OCI-LY3 (cell line): ENCODE data around the gene ATP2C2.

Source experiments
- H2AFZ ChIP-seq: fragments of 200-600, 300-600 bp; shearing (Covaris generic); 2 replicates; pipeline ENCODE4 v1.6.0; 2014; ENCODE audit warnings: antibody characterized with exemption, low read depth, low read length
- H3K27ac ChIP-seq: fragments of 200-600, 300-600 bp; sonication (generic); 2 replicates; pipeline ENCODE4 v1.5.1; 2014; ENCODE audit warnings: mild to moderate bottlenecking, low read length, moderate library complexity, mixed read lengths
- H3K27me3 ChIP-seq: fragments of 200-600, 300-600 bp; sonication (generic); 2 replicates; pipeline ENCODE4 v1.6.1; 2014; ENCODE audit warnings: low read depth, low read length, mixed read lengths
- H3K36me3 ChIP-seq: fragments of 200-600, 300-600 bp; sonication (generic); replicated peaks from 2 replicates; pipeline ENCODE3; 2014; ENCODE audit warnings: low read depth, low read length, mixed read lengths
- H3K4me1 ChIP-seq: fragments of 300-600, 200-600 bp; sonication (generic); 2 replicates; pipeline ENCODE4 v1.6.1; 2014; ENCODE audit warnings: low read length, mixed read lengths
- H3K4me2 ChIP-seq: fragments of 200-600, 300-600 bp; sonication (generic); 2 replicates; pipeline ENCODE4 v1.6.1; 2014; ENCODE audit warnings: low read length, mixed read lengths
- H3K4me3 ChIP-seq: fragments of 300-600, 200-600 bp; sonication (generic); 2 replicates; pipeline ENCODE4 v1.5.1; 2014; ENCODE audit warnings: antibody characterized with exemption, mild to moderate bottlenecking, low read length, moderate library complexity
- H3K79me2 ChIP-seq: fragments of 300-600, 200-600 bp; shearing (Covaris generic); 2 replicates; pipeline ENCODE4 v1.6.1; 2014; ENCODE audit warnings: mild to moderate bottlenecking, low read length, mixed read lengths
- H3K9ac ChIP-seq: fragments of 300-600, 200-600 bp; shearing (Covaris generic); 2 replicates; pipeline ENCODE4 v1.6.0; 2014; ENCODE audit warnings: mild to moderate bottlenecking, low read length, moderate library complexity
- H3K9me3 ChIP-seq: fragments of 200-600, 300-600 bp; shearing (Covaris generic); 2 replicates; pipeline ENCODE4 v1.6.1; 2014; ENCODE audit warnings: low read length, mixed read lengths; ENCODE audit not compliant: insufficient read depth
- H4K20me1 ChIP-seq: fragments of 200-600, 300-600 bp; sonication (generic); 2 replicates; pipeline ENCODE4 v1.6.1; 2016; ENCODE audit warnings: low read length, mixed read lengths; ENCODE audit not compliant: insufficient read depth
- EZH2phosphoT487 ChIP-seq: fragments of 200-600 bp; shearing (Covaris generic); IDR thresholded peaks from 2 replicates; pipeline ENCODE4 v1.6.1; 2018; ENCODE audit warnings: antibody characterized with exemption, mixed run types, low read depth
- TF ChIP-seq, protein P1 (sequence below): fragments of 200-600, 300-600 bp; sonication (generic); IDR thresholded peaks from 2 replicates; pipeline ENCODE4 v1.5.1; 2014; ENCODE audit warnings: antibody characterized with exemption, low read length, low read depth

Gene ATP2C2

DNA sequence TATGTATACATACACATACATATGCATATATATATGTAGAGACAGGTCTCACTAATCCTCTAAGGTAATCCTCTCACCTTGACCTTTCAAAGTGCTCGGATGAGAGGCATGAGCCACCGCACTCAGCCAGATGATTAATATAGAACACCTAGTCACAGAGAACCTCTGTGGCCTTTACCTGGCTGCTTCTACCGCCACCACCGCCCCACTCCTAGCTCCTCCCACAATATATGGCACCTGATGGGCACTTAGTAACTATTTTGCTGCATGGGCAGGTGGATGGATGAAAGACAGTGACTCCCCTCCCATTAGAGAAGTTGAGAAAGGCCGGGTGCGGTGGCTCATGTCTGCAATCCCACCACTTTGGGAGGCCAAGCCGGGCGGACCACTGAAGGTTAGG is 16.7 kb upstream of the ATP2C2 start:
- Histone ChIP-seq H3K4me1 (no peaks in the 10 kb centered on the region), H3K36me3 (no peaks in the 10 kb centered on the region), H3K27me3 (peaks cover 12% of the 10 kb centered on the region; the same call in 1 of the 2 replicates), H3K9me3 (no peaks in the 10 kb centered on the region), H4K20me1 (no peaks in the 10 kb centered on the region), H2AFZ (no peak overlapping the region), H3K27ac (no peak overlapping the region), H3K4me3 (no peak overlapping the region), H3K4me2 (no peak overlapping the region), H3K9ac (no peak overlapping the region), H3K79me2 (no peaks in the 10 kb centered on the region)
- TF ChIP-seq EZH2phosphoT487: no peak
- TF ChIP-seq, protein P1, sequence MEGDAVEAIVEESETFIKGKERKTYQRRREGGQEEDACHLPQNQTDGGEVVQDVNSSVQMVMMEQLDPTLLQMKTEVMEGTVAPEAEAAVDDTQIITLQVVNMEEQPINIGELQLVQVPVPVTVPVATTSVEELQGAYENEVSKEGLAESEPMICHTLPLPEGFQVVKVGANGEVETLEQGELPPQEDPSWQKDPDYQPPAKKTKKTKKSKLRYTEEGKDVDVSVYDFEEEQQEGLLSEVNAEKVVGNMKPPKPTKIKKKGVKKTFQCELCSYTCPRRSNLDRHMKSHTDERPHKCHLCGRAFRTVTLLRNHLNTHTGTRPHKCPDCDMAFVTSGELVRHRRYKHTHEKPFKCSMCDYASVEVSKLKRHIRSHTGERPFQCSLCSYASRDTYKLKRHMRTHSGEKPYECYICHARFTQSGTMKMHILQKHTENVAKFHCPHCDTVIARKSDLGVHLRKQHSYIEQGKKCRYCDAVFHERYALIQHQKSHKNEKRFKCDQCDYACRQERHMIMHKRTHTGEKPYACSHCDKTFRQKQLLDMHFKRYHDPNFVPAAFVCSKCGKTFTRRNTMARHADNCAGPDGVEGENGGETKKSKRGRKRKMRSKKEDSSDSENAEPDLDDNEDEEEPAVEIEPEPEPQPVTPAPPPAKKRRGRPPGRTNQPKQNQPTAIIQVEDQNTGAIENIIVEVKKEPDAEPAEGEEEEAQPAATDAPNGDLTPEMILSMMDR: no peak

DNA sequence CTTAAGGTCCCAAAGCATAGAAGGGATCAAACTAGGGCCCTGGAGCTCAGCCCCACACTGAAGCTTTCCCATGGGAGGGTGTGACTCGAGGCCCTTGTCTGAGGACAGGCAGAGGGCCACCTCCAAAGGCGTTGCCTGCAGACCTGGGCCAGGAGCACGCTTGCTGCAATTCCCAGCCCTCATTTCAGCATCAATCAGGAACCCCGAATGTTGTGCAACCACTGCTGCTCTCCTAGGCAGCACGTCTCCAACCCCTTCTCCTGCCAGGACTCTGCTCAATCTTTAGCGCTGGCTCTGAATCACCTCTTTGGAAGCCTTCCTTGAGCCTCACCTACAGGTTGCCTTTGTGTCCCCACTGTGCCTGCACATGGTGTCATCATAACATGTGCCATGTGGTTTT is 14.0 kb upstream of the ATP2C2 start:
- H3K9me3 ChIP-seq: no peaks in the 10 kb centered on the region
- TF ChIP-seq, protein P1: no peak
- no peak for TF ChIP-seq EZH2phosphoT487
- no peak overlapping the region for H3K4me3 ChIP-seq
- peaks cover 9% of the 10 kb centered on the region; the same call in 1 of the 2 replicates for H3K27me3 ChIP-seq
- no peaks in the 10 kb centered on the region for H4K20me1 ChIP-seq
- H3K27ac ChIP-seq: no peak overlapping the region
- H3K4me2 ChIP-seq: no peak overlapping the region
- H3K9ac ChIP-seq: no peak overlapping the region
- no peaks in the 10 kb centered on the region for H3K36me3 ChIP-seq
- no peaks in the 10 kb centered on the region for H3K79me2 ChIP-seq
- no peak overlapping the region for H2AFZ ChIP-seq
- H3K4me1 ChIP-seq: no peaks in the 10 kb centered on the region

DNA sequence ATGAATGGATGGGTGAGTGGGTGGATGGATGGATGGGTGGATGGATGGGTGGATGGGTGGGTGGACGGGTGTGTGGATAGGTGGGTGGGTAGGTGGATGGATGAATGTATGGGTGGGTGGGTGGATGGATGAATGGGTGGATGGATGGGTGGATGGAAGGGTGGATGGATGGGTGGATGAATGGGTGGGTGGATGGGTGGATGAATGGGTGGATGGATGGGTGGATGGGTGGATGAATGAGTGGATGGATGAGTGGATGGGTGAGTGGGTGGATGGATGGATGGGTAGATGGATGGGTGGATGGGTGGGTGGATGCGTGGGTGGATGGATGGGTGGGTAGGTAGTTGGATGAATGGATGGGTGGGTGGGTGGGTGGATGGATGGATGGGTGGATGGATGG is 13.2 kb upstream of the ATP2C2 start:
- Histone ChIP-seq H3K79me2 (no peaks in the 10 kb centered on the region), H3K9ac (no peak overlapping the region), H3K36me3 (no peaks in the 10 kb centered on the region), H3K27ac (no peak overlapping the region), H3K4me1 (no peaks in the 10 kb centered on the region), H2AFZ (no peak overlapping the region), H3K4me2 (no peak overlapping the region), H4K20me1 (no peaks in the 10 kb centered on the region), H3K27me3 (peaks cover 4% of the 10 kb centered on the region; the same call in 1 of the 2 replicates), H3K4me3 (no peak overlapping the region), H3K9me3 (no peaks in the 10 kb centered on the region)
- TF ChIP-seq, protein P1: no peak
- no peak for TF ChIP-seq EZH2phosphoT487

DNA sequence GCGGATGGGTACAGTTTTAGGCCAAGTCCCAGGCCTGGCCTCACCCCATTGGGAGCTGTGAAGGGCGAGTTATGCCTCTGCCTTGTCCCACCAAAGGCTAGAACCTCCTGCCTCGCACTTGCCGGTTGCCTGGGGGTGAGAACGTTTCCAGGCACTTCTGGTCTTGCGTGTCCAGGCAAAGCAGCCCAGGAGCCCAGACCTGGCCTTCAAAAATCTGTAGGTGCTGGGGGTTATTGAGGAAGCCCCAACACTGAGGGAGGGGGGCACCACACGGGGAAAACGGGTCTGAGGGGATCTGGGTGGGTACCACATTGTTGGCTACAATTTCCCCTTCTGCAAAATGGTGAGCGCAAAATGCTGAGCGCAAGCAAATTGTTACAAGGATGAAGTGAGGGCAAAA is 12.2 kb upstream of the ATP2C2 start:
- H3K9ac ChIP-seq: no peak overlapping the region
- H3K4me3 ChIP-seq: no peak overlapping the region
- H3K9me3 ChIP-seq: no peaks in the 10 kb centered on the region
- H3K4me2 ChIP-seq: no peak overlapping the region
- no peak overlapping the region for H3K27ac ChIP-seq
- no peak overlapping the region for H2AFZ ChIP-seq
- no peaks in the 10 kb centered on the region for H3K4me1 ChIP-seq
- H3K27me3 ChIP-seq: peaks cover 5% of the 10 kb centered on the region; the same call in 1 of the 2 replicates
- H3K79me2 ChIP-seq: no peaks in the 10 kb centered on the region
- H3K36me3 ChIP-seq: no peaks in the 10 kb centered on the region
- TF ChIP-seq, protein P1: no peak
- no peak for TF ChIP-seq EZH2phosphoT487
- no peaks in the 10 kb centered on the region for H4K20me1 ChIP-seq
